K562 (cell line): ENCODE measurements around the gene TTC39A. TPM values are rescaled to one million over a fixed set of nuclear protein-coding genes. Genes with fewer than 3 reads are reported as not detected.
A peak's percentile ranks its signal among the peaks of the same experiment; 100 is the strongest.

Experiments
- AFF1 ChIP-seq, 2 experiments: fragments of 450-650 bp; IDR thresholded peaks; 2 replicates each; pipeline ENCODE4 v1.6.1; 2018; ENCODE audit warnings: mild to moderate bottlenecking in 2 of 2, low read depth in 1 of 2; ENCODE audit not compliant: partially characterized antibody in 2 of 2
- CHD1 ChIP-seq: fragments of 200-600 bp; sonication (generic); IDR thresholded peaks from one replicate; pipeline ENCODE4 v1.6.1; 2012; ENCODE audit warnings: mild to moderate bottlenecking, moderate library complexity, low read length, inconsistent platforms
- E2F1 ChIP-seq: sonication (generic); formaldehyde crosslinking; IDR thresholded peaks from 2 replicates; pipeline ENCODE4 v1.8.1; 2023; ENCODE audit warnings: mild to moderate bottlenecking, missing genetic modification reagents, moderate library complexity
- ETV5 ChIP-seq: sonication (generic); formaldehyde crosslinking; IDR thresholded peaks from 2 replicates; pipeline ENCODE4 v1.4.0; 2020; ENCODE audit warnings: low read depth, mild to moderate bottlenecking, missing genetic modification reagents
- HBP1 ChIP-seq: fragments of 450-650 bp; formaldehyde crosslinking; IDR thresholded peaks from 2 replicates; pipeline ENCODE4 v1.4.0; 2022; ENCODE audit warnings: missing genetic modification characterization
- HINFP ChIP-seq: fragments of 450-650 bp; conservative IDR thresholded peaks from 2 replicates; pipeline ENCODE4 v1.6.1; 2016; ENCODE audit warnings: missing genetic modification characterization, low read depth, mild to moderate bottlenecking, control low read depth, missing compliant biosample characterization
- IRF1 ChIP-seq: sonication (generic); formaldehyde crosslinking; IDR thresholded peaks from 2 replicates; pipeline ENCODE4 v1.8.0; 2022; ENCODE audit warnings: missing genetic modification reagents, mild to moderate bottlenecking, borderline replicate concordance
- MNT ChIP-seq, 2 experiments: fragments of 450-650 bp; conservative IDR thresholded peaks; 2 replicates each; pipeline ENCODE4 v1.6.1; 2017; ENCODE audit warnings: mild to moderate bottlenecking in 2 of 2, moderate library complexity in 2 of 2
- PTBP1 ChIP-seq: fragments of 200-400 bp; formaldehyde crosslinking; IDR thresholded peaks from 2 replicates; pipeline ENCODE4 v1.6.1; 2017; ENCODE audit warnings: low read depth, low read length
- SFPQ ChIP-seq: fragments of 200-400 bp; formaldehyde crosslinking; IDR thresholded peaks from 2 replicates; pipeline ENCODE4 v1.6.1; 2017; ENCODE audit warnings: mild to moderate bottlenecking, low read depth, low read length, moderate library complexity
- polyA plus RNA-seq, 8 experiments: library from polyadenylated mRNA; depleted of rRNA in 4 of 8; stranded (reverse) in 5 of 8; unstranded in 3 of 8; fragments of >200 nt; fragmentation: Nextera tagmentation in 2 of 8; fragmentation: Illumina TruSeq in 1 of 8; extraction: Ambion mirVana in 2 of 8; extraction: Trizol in 1 of 8; gene quantifications; 2 replicates each; pipeline versions ENCODE4 v1.2.1 to v1.2.3, GENCODE V29; 2011 to 2014; ENCODE audit warnings: inconsistent platforms in 1 of 8, missing spikeins in 1 of 8
- total RNA-seq, 7 experiments: library from RNA; depleted of rRNA in 6 of 7; stranded (reverse); fragments of >200 nt in 6 of 7; fragmentation: Illumina TruSeq in 2 of 7; extraction: Trizol in 2 of 7; gene quantifications; 2 replicates each; pipeline versions ENCODE4 v1.2.1 to v1.2.3, GENCODE V29; 2011 to 2021; ENCODE audit warnings: low replicate concordance in 1 of 7

TTC39A gene
- total and polyA plus RNA-seq, 9 of the 15 experiments (the other 6 are each of a cell fraction or from before 2014, with no cell fraction given) = 0.18 to 0.82 (median 0.35) TPM

GRCh38 chr1:51284487-51284954, 45.8 kb downstream of the TTC39A start (continued):
- TF ChIP-seq AFF1 (IDR thresholded peaks at IDR 0.05; ENCODE audit: low read depth in 1 of 2, partially characterized antibody in 2 of 2) = peak in 1 of 2 experiments; percentile 86
- TF ChIP-seq HBP1 (CRISPR knock-in tag) = no peak
- TF ChIP-seq HINFP (tag) = no peak
- TF ChIP-seq SFPQ = no peak
- TF ChIP-seq IRF1 = no peak
- peak in 1 of 2 experiments; percentile 66; a peak in 2 of 4 replicates for TF ChIP-seq MNT (conservative IDR thresholded peaks at IDR 0.05)
- no peak for TF ChIP-seq CHD1
- no peak for TF ChIP-seq E2F1
- no peak for TF ChIP-seq PTBP1
- no peak; the same call in 1 of the 2 replicates for TF ChIP-seq ETV5 (CRISPR knock-in tag)
